ENCODE measurements around the gene ANKRD44. TPM values are rescaled to one million over a fixed set of nuclear protein-coding genes. Genes with fewer than 3 reads are reported as not detected.

Gene ANKRD44
- total RNA-seq, 1 donor from 2014 or later, result 3.4 TPM

DNA sequence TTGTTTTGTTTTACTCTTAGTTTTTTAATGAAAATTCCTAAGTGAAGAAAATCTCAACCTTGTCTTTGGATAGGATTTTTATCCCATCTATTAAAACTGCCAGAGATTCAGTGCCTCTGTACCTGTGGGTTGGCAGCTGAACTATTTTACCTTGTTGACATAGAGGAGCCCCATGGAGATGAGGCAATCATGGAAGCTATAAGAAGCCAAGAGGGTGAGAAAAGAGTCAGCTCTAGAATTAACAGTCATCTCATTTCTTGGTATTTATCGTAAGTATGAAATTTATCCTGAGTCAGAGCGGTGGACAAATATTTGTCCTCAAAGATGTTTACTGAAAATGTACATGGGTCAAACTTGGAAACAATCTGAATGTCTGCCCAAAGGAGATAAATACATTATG, 348.3 kb downstream of the ANKRD44 start:
- peaks cover 45% of the 10 kb centered on the region for H3K4me1 ChIP-seq
- no peak for TF ChIP-seq EZH2 (IDR thresholded peaks at IDR 0.05)
- TF ChIP-seq EZH2phosphoT487 (IDR thresholded peaks at IDR 0.05), result no peak
- TF ChIP-seq, protein P1, sequence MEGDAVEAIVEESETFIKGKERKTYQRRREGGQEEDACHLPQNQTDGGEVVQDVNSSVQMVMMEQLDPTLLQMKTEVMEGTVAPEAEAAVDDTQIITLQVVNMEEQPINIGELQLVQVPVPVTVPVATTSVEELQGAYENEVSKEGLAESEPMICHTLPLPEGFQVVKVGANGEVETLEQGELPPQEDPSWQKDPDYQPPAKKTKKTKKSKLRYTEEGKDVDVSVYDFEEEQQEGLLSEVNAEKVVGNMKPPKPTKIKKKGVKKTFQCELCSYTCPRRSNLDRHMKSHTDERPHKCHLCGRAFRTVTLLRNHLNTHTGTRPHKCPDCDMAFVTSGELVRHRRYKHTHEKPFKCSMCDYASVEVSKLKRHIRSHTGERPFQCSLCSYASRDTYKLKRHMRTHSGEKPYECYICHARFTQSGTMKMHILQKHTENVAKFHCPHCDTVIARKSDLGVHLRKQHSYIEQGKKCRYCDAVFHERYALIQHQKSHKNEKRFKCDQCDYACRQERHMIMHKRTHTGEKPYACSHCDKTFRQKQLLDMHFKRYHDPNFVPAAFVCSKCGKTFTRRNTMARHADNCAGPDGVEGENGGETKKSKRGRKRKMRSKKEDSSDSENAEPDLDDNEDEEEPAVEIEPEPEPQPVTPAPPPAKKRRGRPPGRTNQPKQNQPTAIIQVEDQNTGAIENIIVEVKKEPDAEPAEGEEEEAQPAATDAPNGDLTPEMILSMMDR (IDR thresholded peaks at IDR 0.05), result no peak
- no peaks in the 10 kb centered on the region for H3K9me3 ChIP-seq (ENCODE audit: low read depth)
- peaks cover 31% of the 10 kb centered on the region for H3K4me1 Mint-ChIP-seq
- H2AFZ ChIP-seq (replicated peaks), result no peak overlapping the region
- peaks cover 4% of the 10 kb centered on the region for H3K36me3 Mint-ChIP-seq
- H3K27me3 Mint-ChIP-seq (ENCODE audit: insufficient read depth, low read depth), result peaks cover 8% of the 10 kb centered on the region
- peaks cover 13% of the 10 kb centered on the region for H3K9me3 Mint-ChIP-seq
- no peaks in the 10 kb centered on the region for H3K36me3 ChIP-seq
- no peaks in the 10 kb centered on the region for H3K79me2 ChIP-seq (ENCODE audit: low read depth)
- H4K20me1 ChIP-seq (ENCODE audit: low read depth), result no peaks in the 10 kb centered on the region
- H3K27ac Mint-ChIP-seq, result no peak overlapping the region
- H3K4me2 ChIP-seq, result no peak overlapping the region
- peaks cover 21% of the 10 kb centered on the region for H3F3A ChIP-seq (ENCODE audit: low read depth)
- H3K9ac ChIP-seq, result no peak overlapping the region
- H3K4me3 Mint-ChIP-seq, result no peak overlapping the region
- H3K27me3 ChIP-seq, result no peaks in the 10 kb centered on the region
- DNase-seq (ENCODE audit: low spot score), result no peak
- H3K4me3 ChIP-seq, result no peak overlapping the region
- no peak overlapping the region for H3K27ac ChIP-seq

DNA sequence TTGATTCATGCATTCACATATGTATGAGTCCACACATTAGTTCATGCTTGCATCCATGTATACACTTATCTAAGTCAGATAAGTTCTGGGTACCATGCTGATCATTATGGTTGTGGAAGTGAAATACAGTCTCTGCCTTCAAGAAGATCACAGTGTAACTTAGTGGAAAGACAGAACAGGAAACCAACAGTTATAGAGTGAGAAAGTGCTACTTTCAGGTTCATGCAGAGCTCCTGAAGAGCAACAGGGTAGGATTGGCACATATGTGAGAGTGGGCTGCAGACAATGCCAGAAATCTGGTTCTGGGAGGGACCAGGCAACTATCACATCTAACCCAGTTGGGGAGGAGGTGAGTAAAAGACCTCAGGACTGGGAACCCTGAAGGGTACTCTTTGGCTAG, 348.7 kb downstream of the ANKRD44 start:
- H3K4me3 Mint-ChIP-seq, result no peak overlapping the region
- Histone ChIP-seq H3K9ac (no peak overlapping the region), H3K4me2 (no peak overlapping the region), H3K27me3 (no peaks in the 10 kb centered on the region), H3K79me2 (ENCODE audit: low read depth) (no peaks in the 10 kb centered on the region), H3K4me1 (peaks cover 44% of the 10 kb centered on the region), H2AFZ (replicated peaks) (no peak overlapping the region), H3F3A (ENCODE audit: low read depth) (peaks cover 25% of the 10 kb centered on the region), H3K4me3 (no peak overlapping the region), H3K27ac (no peak overlapping the region), H3K9me3 (ENCODE audit: low read depth) (no peaks in the 10 kb centered on the region), H3K36me3 (no peaks in the 10 kb centered on the region), H4K20me1 (ENCODE audit: low read depth) (no peaks in the 10 kb centered on the region)
- H3K36me3 Mint-ChIP-seq, result peaks cover 4% of the 10 kb centered on the region
- H3K27me3 Mint-ChIP-seq (ENCODE audit: insufficient read depth, low read depth), result peaks cover 8% of the 10 kb centered on the region
- peaks cover 11% of the 10 kb centered on the region for H3K9me3 Mint-ChIP-seq
- DNase-seq (ENCODE audit: low spot score), result no peak
- H3K4me1 Mint-ChIP-seq, result peaks cover 27% of the 10 kb centered on the region
- no peak overlapping the region for H3K27ac Mint-ChIP-seq
- no peak for TF ChIP-seq EZH2 (IDR thresholded peaks at IDR 0.05)

DNA sequence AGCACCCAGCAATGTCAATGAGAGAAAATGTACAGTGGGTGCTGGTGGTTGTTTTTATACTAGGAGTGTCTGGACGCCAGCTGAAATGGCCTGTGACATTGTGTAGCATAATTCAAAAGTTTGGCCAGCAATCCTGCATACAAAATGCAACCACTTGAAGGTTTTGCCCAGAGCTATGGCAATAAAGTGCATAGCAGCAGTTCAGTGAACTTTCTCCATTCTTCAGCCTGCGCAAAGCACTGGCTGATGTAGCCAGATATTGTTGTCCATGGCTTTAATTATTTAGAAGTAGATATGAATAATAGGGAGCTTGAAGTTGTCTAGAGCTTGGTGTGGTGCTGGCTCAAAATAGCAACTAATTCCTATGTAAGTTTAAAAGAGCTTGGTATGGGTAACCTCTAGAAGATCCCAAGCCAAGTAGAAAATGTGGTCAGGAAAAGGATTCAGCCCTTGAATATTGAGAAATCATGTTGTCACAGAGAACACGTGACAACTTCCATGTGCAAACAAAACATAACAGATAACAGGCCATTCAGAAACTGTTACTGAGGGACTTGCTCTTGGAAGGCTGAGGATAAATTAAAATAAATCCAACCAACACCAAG, 350.7 kb downstream of the ANKRD44 start:
- Histone ChIP-seq H2AFZ (replicated peaks) (no peak overlapping the region), H3K4me1 (peaks cover 46% of the 10 kb centered on the region), H3K27me3 (no peaks in the 10 kb centered on the region), H3K4me2 (no peak overlapping the region), H3K27ac (no peak overlapping the region), H3K36me3 (no peaks in the 10 kb centered on the region), H3K9ac (no peak overlapping the region), H3K79me2 (ENCODE audit: low read depth) (no peaks in the 10 kb centered on the region), H3F3A (ENCODE audit: low read depth) (peaks cover 43% of the 10 kb centered on the region), H4K20me1 (ENCODE audit: low read depth) (no peaks in the 10 kb centered on the region), H3K4me3 (no peak overlapping the region), H3K9me3 (ENCODE audit: low read depth) (no peaks in the 10 kb centered on the region)
- DNase-seq (ENCODE audit: low spot score), result no peak
- H3K27ac Mint-ChIP-seq, result no peak overlapping the region
- H3K9me3 Mint-ChIP-seq, result peaks cover 13% of the 10 kb centered on the region
- H3K36me3 Mint-ChIP-seq, result peaks cover 4% of the 10 kb centered on the region
- no peak for TF ChIP-seq EZH2 (IDR thresholded peaks at IDR 0.05)
- TF ChIP-seq EZH2phosphoT487 (IDR thresholded peaks at IDR 0.05), result no peak
- TF ChIP-seq, protein P1 (IDR thresholded peaks at IDR 0.05), result no peak
- peaks cover 22% of the 10 kb centered on the region for H3K4me1 Mint-ChIP-seq
- H3K4me3 Mint-ChIP-seq, result no peak overlapping the region
- H3K27me3 Mint-ChIP-seq (ENCODE audit: insufficient read depth, low read depth), result peaks cover 13% of the 10 kb centered on the region

DNA sequence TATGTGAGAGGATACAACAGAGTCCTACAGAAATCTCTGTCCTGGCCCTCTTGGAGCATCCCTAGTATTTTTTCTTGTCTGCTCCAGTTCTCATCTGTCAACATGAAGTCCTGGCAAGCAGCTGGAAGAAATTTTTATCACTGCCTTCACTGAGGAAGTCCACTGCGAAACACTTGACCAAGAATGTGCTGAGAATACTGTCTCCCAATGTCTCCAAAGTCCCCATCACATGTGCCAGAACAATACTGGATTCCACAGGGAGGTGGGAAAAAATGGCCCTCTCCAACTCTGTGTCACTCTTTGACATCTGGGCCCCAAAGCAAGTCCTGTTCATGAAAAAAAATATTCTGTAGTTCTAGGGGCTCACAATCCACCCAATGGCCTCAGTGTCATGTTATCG, 351.3 kb downstream of the ANKRD44 start:
- no peaks in the 10 kb centered on the region for H3K27me3 ChIP-seq
- DNase-seq (ENCODE audit: low spot score), result no peak
- H2AFZ ChIP-seq (replicated peaks), result no peak overlapping the region
- H3K9ac ChIP-seq, result no peak overlapping the region
- peaks cover 13% of the 10 kb centered on the region for H3K27me3 Mint-ChIP-seq (ENCODE audit: insufficient read depth, low read depth)
- no peak overlapping the region for H3K4me2 ChIP-seq
- no peaks in the 10 kb centered on the region for H3K9me3 ChIP-seq (ENCODE audit: low read depth)
- H4K20me1 ChIP-seq (ENCODE audit: low read depth), result no peaks in the 10 kb centered on the region
- H3K4me1 Mint-ChIP-seq, result peaks cover 22% of the 10 kb centered on the region
- peaks cover 13% of the 10 kb centered on the region for H3K9me3 Mint-ChIP-seq
- no peak overlapping the region for H3K27ac ChIP-seq
- peaks cover 52% of the 10 kb centered on the region for H3K4me1 ChIP-seq
- H3K4me3 Mint-ChIP-seq, result no peak overlapping the region
- peaks cover 4% of the 10 kb centered on the region for H3K36me3 Mint-ChIP-seq
- H3F3A ChIP-seq (ENCODE audit: low read depth), result peaks cover 43% of the 10 kb centered on the region
- TF ChIP-seq EZH2phosphoT487 (IDR thresholded peaks at IDR 0.05) (no peak), EZH2 (IDR thresholded peaks at IDR 0.05) (no peak)
- TF ChIP-seq, protein P1 (IDR thresholded peaks at IDR 0.05), result no peak
- H3K4me3 ChIP-seq, result no peak overlapping the region
- no peak overlapping the region for H3K27ac Mint-ChIP-seq
- H3K79me2 ChIP-seq (ENCODE audit: low read depth), result no peaks in the 10 kb centered on the region
- no peaks in the 10 kb centered on the region for H3K36me3 ChIP-seq
